ENCODE results near the gene TGFB1.

TGFB1 gene

DNA sequence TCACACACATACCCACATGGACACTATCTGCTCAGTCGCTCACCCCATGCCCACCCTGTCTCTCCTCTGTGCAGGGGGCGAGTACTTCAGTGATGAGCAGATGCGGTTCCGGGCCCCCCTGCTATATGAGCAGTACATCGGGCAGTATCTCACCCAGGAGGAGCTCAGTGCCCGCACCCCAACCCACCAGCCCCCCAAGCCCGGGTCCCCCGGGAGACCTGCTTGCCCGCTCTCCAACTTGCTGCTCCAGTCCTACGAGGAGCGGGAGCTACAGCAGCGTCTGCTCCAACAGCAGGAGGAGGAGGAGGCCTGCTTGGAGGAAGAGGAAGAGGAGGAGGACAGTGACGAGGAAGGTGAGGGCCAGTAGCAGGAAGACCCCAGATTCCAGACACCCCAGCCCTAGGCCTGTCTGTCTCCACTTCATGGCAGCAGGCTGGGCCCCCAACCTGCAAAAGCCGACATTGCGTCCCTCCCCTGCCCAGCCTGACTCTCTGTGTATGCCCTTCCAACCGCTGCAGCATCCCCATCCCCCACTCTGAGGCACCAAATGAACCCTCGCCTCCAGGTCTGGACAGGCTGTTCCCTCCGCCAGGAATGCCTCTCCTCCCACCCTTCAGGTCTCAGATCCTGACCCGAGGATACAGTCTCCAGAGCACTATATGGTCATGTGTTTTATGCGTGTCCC is 34.1 kb downstream of the TGFB1 start:
- Histone ChIP-seq H3K4me1 (ENCODE audit: insufficient read depth, low read length, poor library complexity, severe bottlenecking) (peaks cover 19% of the 10 kb centered on the region), H3K9ac (ENCODE audit: low read depth, low read length, poor library complexity, severe bottlenecking) (no peak overlapping the region), H3K4me2 (ENCODE audit: low read depth, low read length, poor library complexity, severe bottlenecking) (no peak overlapping the region), H3F3A (ENCODE audit: low read depth) (no peaks in the 10 kb centered on the region), H2AFZ (ENCODE audit: low read length) (no peak overlapping the region), H3K36me3 (ENCODE audit: insufficient read depth, low read length) (peaks cover 40% of the 10 kb centered on the region; the same call in 1 of the 2 replicates), H3K4me3 (ENCODE audit: low read length, poor library complexity, severe bottlenecking) (no peak overlapping the region), H3K9me3 (ENCODE audit: insufficient read depth, low read depth, low read length) (no peaks in the 10 kb centered on the region), H3K9me2 (replicated peaks; ENCODE audit: low read depth, low read length) (no peaks in the 10 kb centered on the region), H4K20me1 (ENCODE audit: insufficient read depth, low read length, poor library complexity, severe bottlenecking) (no peaks in the 10 kb centered on the region), H3K27me3 (ENCODE audit: insufficient read depth, low read length, poor library complexity, severe bottlenecking) (no peaks in the 10 kb centered on the region), H3K79me2 (ENCODE audit: insufficient read depth, low read length) (peaks cover 6% of the 10 kb centered on the region; the same call in 1 of the 2 replicates)
- TF ChIP-seq EZH2phosphoT487 (IDR thresholded peaks at IDR 0.05; ENCODE audit: borderline replicate concordance) = no peak
- TF ChIP-seq, protein P1, sequence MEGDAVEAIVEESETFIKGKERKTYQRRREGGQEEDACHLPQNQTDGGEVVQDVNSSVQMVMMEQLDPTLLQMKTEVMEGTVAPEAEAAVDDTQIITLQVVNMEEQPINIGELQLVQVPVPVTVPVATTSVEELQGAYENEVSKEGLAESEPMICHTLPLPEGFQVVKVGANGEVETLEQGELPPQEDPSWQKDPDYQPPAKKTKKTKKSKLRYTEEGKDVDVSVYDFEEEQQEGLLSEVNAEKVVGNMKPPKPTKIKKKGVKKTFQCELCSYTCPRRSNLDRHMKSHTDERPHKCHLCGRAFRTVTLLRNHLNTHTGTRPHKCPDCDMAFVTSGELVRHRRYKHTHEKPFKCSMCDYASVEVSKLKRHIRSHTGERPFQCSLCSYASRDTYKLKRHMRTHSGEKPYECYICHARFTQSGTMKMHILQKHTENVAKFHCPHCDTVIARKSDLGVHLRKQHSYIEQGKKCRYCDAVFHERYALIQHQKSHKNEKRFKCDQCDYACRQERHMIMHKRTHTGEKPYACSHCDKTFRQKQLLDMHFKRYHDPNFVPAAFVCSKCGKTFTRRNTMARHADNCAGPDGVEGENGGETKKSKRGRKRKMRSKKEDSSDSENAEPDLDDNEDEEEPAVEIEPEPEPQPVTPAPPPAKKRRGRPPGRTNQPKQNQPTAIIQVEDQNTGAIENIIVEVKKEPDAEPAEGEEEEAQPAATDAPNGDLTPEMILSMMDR (conservative IDR thresholded peaks at IDR 0.05; ENCODE audit: low read length) = no peak

DNA sequence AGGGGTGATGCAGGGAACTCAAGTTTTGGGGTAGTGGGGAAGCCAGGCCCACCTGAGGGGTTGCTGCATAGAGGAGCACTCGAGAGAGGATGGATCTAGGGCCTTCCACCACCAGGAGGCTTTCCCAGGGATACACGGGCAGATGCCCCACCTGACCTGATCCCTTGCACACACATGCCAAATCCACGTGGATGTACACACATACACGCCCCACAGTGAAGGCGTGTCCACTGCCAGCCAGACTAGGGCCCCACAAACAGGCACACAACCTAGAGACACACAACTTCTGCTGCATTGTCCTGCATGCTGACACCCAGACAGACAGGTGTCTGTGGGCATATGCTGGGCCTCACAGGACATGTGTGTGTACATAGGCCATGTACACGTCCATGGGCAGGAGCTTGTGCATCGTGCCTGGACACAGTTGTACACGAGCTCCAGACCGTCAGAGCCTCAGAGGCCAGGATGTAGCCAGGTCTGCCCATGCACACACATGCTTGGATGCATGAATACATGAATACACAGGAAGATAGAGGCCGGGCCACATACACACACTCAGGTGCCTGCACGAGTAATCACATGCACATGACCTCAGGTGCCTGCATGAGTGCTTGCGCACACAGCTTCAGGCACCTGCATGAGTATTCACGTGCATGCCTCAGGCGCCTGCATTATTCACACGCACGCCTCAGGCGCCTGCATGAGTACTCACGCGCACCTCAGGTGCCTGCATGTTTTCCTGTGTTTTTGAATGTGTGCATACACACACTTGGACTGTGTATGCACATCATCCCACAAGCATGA is 34.8 kb downstream of the TGFB1 start:
- Histone ChIP-seq H3K4me1 (ENCODE audit: insufficient read depth, low read length, poor library complexity, severe bottlenecking) (peaks cover 19% of the 10 kb centered on the region), H3K9me3 (ENCODE audit: insufficient read depth, low read depth, low read length) (no peaks in the 10 kb centered on the region), H4K20me1 (ENCODE audit: insufficient read depth, low read length, poor library complexity, severe bottlenecking) (no peaks in the 10 kb centered on the region), H3K9ac (ENCODE audit: low read depth, low read length, poor library complexity, severe bottlenecking) (no peak overlapping the region), H3K9me2 (replicated peaks; ENCODE audit: low read depth, low read length) (no peaks in the 10 kb centered on the region), H3K27me3 (ENCODE audit: insufficient read depth, low read length, poor library complexity, severe bottlenecking) (no peaks in the 10 kb centered on the region), H2AFZ (ENCODE audit: low read length) (no peak overlapping the region), H3F3A (ENCODE audit: low read depth) (no peaks in the 10 kb centered on the region), H3K36me3 (ENCODE audit: insufficient read depth, low read length) (peaks cover 43% of the 10 kb centered on the region; the same call in 1 of the 2 replicates), H3K4me3 (ENCODE audit: low read length, poor library complexity, severe bottlenecking) (no peak overlapping the region), H3K79me2 (ENCODE audit: insufficient read depth, low read length) (peaks cover 13% of the 10 kb centered on the region; the same call in 1 of the 2 replicates), H3K4me2 (ENCODE audit: low read depth, low read length, poor library complexity, severe bottlenecking) (no peak overlapping the region)
- no peak for TF ChIP-seq EZH2phosphoT487 (IDR thresholded peaks at IDR 0.05; ENCODE audit: borderline replicate concordance)
- TF ChIP-seq, protein P1 (conservative IDR thresholded peaks at IDR 0.05; ENCODE audit: low read length) = no peak

DNA sequence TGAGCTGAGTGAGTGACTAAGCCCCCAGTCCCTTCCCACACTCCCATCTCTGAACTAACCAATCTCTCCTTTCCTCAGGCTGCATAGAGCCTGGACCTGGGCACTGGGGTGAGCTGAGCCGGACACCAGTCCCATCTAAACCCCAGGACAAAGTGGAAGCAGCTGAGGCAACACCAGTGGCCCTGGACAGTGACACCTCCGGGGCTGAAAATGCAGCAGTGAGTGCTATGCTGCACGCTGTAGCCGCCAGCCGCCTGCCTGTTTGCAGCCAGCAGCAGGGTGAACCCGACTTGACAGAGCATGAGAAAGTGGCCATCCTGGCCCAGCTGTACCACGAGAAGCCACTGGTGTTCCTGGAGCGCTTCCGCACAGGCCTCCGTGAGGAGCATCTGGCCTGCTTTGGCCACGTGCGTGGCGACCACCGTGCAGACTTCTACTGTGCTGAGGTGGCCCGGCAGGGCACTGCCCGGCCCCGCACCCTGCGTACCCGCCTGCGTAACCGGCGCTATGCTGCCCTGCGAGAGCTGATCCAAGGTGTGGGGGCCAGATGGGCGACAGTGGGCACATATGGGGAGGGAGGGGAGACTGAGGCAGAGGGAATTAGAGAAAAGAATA is 37.3 kb downstream of the TGFB1 start:
- peaks cover 47% of the 10 kb centered on the region; the same call in 1 of the 2 replicates for H3K36me3 ChIP-seq (ENCODE audit: insufficient read depth, low read length)

More for the DNA sequence above, 37.3 kb downstream of the TGFB1 start:
- Histone ChIP-seq H3K4me3 (ENCODE audit: low read length, poor library complexity, severe bottlenecking) (no peak overlapping the region), H3K9me2 (replicated peaks; ENCODE audit: low read depth, low read length) (no peaks in the 10 kb centered on the region), H3K9me3 (ENCODE audit: insufficient read depth, low read depth, low read length) (no peaks in the 10 kb centered on the region), H4K20me1 (ENCODE audit: insufficient read depth, low read length, poor library complexity, severe bottlenecking) (no peaks in the 10 kb centered on the region), H3K4me1 (ENCODE audit: insufficient read depth, low read length, poor library complexity, severe bottlenecking) (peaks cover 3% of the 10 kb centered on the region), H3F3A (ENCODE audit: low read depth) (no peaks in the 10 kb centered on the region), H3K4me2 (ENCODE audit: low read depth, low read length, poor library complexity, severe bottlenecking) (no peak overlapping the region), H3K27me3 (ENCODE audit: insufficient read depth, low read length, poor library complexity, severe bottlenecking) (no peaks in the 10 kb centered on the region), H3K9ac (ENCODE audit: low read depth, low read length, poor library complexity, severe bottlenecking) (no peak overlapping the region), H2AFZ (ENCODE audit: low read length) (no peak overlapping the region), H3K79me2 (ENCODE audit: insufficient read depth, low read length) (peaks cover 33% of the 10 kb centered on the region; the same call in 1 of the 2 replicates)
- no peak for TF ChIP-seq EZH2phosphoT487 (IDR thresholded peaks at IDR 0.05; ENCODE audit: borderline replicate concordance)
- TF ChIP-seq, protein P1 (conservative IDR thresholded peaks at IDR 0.05; ENCODE audit: low read length) = no peak

Data from Loucy (cell line).